OCI-LY3 (cell line): ENCODE measurements around the gene PPT1.

Experiments used
- H2AFZ ChIP-seq: fragments of 200-600, 300-600 bp; shearing (Covaris generic); 2 replicates; pipeline ENCODE4 v1.6.0; 2014; ENCODE audit warnings: antibody characterized with exemption, low read depth, low read length
- H3K27ac ChIP-seq: fragments of 200-600, 300-600 bp; sonication (generic); 2 replicates; pipeline ENCODE4 v1.5.1; 2014; ENCODE audit warnings: mild to moderate bottlenecking, low read length, moderate library complexity, mixed read lengths
- H3K27me3 ChIP-seq: fragments of 200-600, 300-600 bp; sonication (generic); 2 replicates; pipeline ENCODE4 v1.6.1; 2014; ENCODE audit warnings: low read depth, low read length, mixed read lengths
- H3K36me3 ChIP-seq: fragments of 200-600, 300-600 bp; sonication (generic); replicated peaks from 2 replicates; pipeline ENCODE3; 2014; ENCODE audit warnings: low read depth, low read length, mixed read lengths
- H3K4me1 ChIP-seq: fragments of 300-600, 200-600 bp; sonication (generic); 2 replicates; pipeline ENCODE4 v1.6.1; 2014; ENCODE audit warnings: low read length, mixed read lengths
- H3K4me2 ChIP-seq: fragments of 200-600, 300-600 bp; sonication (generic); 2 replicates; pipeline ENCODE4 v1.6.1; 2014; ENCODE audit warnings: low read length, mixed read lengths
- H3K4me3 ChIP-seq: fragments of 300-600, 200-600 bp; sonication (generic); 2 replicates; pipeline ENCODE4 v1.5.1; 2014; ENCODE audit warnings: antibody characterized with exemption, mild to moderate bottlenecking, low read length, moderate library complexity
- H3K79me2 ChIP-seq: fragments of 300-600, 200-600 bp; shearing (Covaris generic); 2 replicates; pipeline ENCODE4 v1.6.1; 2014; ENCODE audit warnings: mild to moderate bottlenecking, low read length, mixed read lengths
- H3K9ac ChIP-seq: fragments of 300-600, 200-600 bp; shearing (Covaris generic); 2 replicates; pipeline ENCODE4 v1.6.0; 2014; ENCODE audit warnings: mild to moderate bottlenecking, low read length, moderate library complexity
- H3K9me3 ChIP-seq: fragments of 200-600, 300-600 bp; shearing (Covaris generic); 2 replicates; pipeline ENCODE4 v1.6.1; 2014; ENCODE audit warnings: low read length, mixed read lengths; ENCODE audit not compliant: insufficient read depth
- H4K20me1 ChIP-seq: fragments of 200-600, 300-600 bp; sonication (generic); 2 replicates; pipeline ENCODE4 v1.6.1; 2016; ENCODE audit warnings: low read length, mixed read lengths; ENCODE audit not compliant: insufficient read depth
- EZH2phosphoT487 ChIP-seq: fragments of 200-600 bp; shearing (Covaris generic); IDR thresholded peaks from 2 replicates; pipeline ENCODE4 v1.6.1; 2018; ENCODE audit warnings: antibody characterized with exemption, mixed run types, low read depth
- TF ChIP-seq, protein P1 (sequence below): fragments of 200-600, 300-600 bp; sonication (generic); IDR thresholded peaks from 2 replicates; pipeline ENCODE4 v1.5.1; 2014; ENCODE audit warnings: antibody characterized with exemption, low read length, low read depth

Gene PPT1

DNA sequence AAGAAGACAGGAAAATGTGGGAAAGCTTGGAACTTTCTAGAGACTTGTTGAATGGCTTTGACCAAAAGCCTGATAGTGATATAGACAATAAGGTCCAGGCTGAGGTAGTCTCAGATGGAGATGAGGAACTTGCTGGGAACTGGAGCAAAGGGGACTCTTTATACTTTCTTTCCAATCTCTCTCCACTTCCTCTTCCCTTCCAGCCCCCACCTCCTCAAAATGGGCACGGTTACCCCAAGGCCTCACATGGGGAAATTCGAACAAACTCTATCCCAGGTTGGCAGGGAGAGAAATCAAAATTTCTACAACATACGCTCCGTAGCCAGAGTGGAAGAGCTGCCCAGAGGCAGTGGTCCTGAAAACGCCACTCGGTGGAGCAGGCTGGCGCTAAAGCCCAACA, 15.2 kb downstream of the PPT1 start:
- no peak overlapping the region for H2AFZ ChIP-seq
- H3K36me3 ChIP-seq, result peaks cover 3% of the 10 kb centered on the region

DNA sequence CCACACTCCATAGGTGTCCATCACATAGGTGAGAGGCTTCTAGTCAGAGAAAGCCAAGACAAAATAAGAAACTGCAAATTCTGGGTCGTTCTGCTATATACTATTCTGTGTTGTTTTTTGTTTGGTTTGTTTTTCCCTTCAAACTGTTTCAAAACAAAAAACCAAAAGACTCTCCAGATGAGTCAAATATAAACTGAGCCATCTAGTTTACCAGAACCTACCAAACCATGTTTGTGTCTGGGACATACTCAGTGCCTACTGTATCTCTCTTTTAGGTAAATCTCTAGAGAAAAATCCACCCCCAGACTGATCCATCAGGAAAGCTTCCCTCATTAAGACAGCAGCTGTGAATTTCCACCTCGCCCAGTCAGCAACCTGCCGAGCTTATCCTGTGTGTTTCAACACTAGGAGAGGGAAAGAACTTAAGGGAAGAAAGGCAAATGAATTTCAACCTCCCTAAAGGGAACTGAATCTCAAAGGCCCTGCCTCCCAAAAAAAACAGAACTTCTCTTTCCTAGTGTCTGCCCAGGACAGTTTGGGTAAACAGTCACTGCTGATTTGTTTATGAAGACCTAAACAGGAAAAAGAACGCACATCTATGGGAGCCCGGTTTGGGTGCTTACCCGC, 17.2 kb downstream of the PPT1 start:
- Histone ChIP-seq H4K20me1 (no peaks in the 10 kb centered on the region), H3K4me3 (no peak overlapping the region), H3K4me2 (no peak overlapping the region), H3K27me3 (no peaks in the 10 kb centered on the region), H3K4me1 (no peaks in the 10 kb centered on the region), H3K79me2 (no peaks in the 10 kb centered on the region), H3K9ac (no peak overlapping the region), H3K36me3 (peaks cover 3% of the 10 kb centered on the region), H3K9me3 (no peaks in the 10 kb centered on the region), H3K27ac (no peak overlapping the region), H2AFZ (no peak overlapping the region)
- no peak for TF ChIP-seq EZH2phosphoT487
- TF ChIP-seq, protein P1, sequence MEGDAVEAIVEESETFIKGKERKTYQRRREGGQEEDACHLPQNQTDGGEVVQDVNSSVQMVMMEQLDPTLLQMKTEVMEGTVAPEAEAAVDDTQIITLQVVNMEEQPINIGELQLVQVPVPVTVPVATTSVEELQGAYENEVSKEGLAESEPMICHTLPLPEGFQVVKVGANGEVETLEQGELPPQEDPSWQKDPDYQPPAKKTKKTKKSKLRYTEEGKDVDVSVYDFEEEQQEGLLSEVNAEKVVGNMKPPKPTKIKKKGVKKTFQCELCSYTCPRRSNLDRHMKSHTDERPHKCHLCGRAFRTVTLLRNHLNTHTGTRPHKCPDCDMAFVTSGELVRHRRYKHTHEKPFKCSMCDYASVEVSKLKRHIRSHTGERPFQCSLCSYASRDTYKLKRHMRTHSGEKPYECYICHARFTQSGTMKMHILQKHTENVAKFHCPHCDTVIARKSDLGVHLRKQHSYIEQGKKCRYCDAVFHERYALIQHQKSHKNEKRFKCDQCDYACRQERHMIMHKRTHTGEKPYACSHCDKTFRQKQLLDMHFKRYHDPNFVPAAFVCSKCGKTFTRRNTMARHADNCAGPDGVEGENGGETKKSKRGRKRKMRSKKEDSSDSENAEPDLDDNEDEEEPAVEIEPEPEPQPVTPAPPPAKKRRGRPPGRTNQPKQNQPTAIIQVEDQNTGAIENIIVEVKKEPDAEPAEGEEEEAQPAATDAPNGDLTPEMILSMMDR, result no peak

More for the DNA sequence above, 15.2 kb downstream of the PPT1 start:
- no peaks in the 10 kb centered on the region for H3K27me3 ChIP-seq
- TF ChIP-seq, protein P1, result no peak
- no peak for TF ChIP-seq EZH2phosphoT487
- no peaks in the 10 kb centered on the region for H4K20me1 ChIP-seq
- no peaks in the 10 kb centered on the region for H3K9me3 ChIP-seq
- H3K79me2 ChIP-seq, result no peaks in the 10 kb centered on the region
- no peak overlapping the region for H3K27ac ChIP-seq
- no peak overlapping the region for H3K4me2 ChIP-seq
- H3K9ac ChIP-seq, result no peak overlapping the region
- no peaks in the 10 kb centered on the region for H3K4me1 ChIP-seq
- no peak overlapping the region for H3K4me3 ChIP-seq

DNA sequence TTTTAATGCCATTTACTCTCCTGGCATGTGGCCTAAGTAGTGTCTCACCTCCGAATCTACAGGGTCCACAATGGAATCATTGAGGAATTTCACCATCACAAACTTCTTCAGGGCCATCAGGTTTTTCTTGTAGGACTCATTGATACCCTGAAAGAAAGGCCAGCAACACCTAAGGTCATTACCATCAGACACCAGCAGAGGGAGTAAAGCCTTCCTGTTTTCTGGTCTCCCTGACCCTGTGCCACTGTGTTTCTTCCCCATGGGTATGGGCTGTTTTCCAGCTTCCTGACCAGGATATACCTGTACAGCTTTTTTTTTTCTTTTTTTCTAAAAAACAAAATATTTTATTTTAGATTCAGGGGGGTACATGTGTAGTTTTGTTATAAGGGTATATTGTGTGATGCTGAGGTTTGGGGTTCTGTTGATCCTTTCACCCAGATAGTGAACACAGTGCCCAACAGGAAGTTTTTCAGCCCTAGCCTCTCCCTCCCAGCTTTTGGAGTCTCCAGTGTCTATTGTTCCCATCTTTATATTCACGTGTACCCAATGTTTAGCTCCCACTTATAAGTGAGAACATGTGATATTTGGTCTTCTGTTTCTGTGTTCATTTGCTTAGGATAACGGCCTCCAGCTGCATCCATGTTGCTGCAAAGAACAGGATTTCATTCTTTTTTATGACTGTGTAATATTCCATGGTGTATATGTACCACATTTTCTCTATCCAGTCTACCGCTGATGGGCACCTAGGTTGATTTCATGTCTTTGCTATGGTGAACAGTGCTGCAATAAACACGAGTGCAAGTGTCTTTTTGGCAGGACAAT, 18.3 kb downstream of the PPT1 start:
- Histone ChIP-seq H4K20me1 (no peaks in the 10 kb centered on the region), H3K4me1 (no peaks in the 10 kb centered on the region), H3K9ac (no peak overlapping the region), H3K4me2 (no peak overlapping the region), H3K27ac (no peak overlapping the region), H3K9me3 (no peaks in the 10 kb centered on the region), H3K27me3 (no peaks in the 10 kb centered on the region), H2AFZ (no peak overlapping the region), H3K4me3 (no peak overlapping the region), H3K36me3 (peaks cover 6% of the 10 kb centered on the region), H3K79me2 (no peaks in the 10 kb centered on the region)
- TF ChIP-seq EZH2phosphoT487, result no peak
- TF ChIP-seq, protein P1, result peak; percentile 60

DNA sequence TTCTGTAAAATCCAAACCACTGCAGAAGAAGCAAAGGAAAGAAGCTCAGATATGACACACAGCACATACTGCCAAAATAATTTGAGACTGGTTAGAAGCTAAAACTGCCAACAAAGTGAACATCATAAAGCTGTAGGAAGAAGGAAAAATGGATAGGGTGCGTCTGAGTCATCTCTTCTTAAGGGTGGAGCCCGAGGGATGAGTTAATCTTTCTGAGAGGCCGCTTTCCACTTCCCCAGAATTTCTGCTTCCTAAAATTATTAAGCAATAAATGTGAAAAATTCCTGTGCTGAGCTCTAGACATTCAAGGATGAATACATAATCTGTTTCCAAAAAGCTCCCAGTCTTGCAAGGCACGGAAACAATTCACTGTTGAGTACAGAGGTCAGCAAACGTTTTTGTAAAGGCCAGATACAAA, 20.1 kb downstream of the PPT1 start:
- peaks cover 16% of the 10 kb centered on the region for H3K36me3 ChIP-seq
- H3K4me3 ChIP-seq, result no peak overlapping the region
- H3K79me2 ChIP-seq, result no peaks in the 10 kb centered on the region
- no peaks in the 10 kb centered on the region for H3K27me3 ChIP-seq
- no peak overlapping the region for H2AFZ ChIP-seq
- H3K9me3 ChIP-seq, result no peaks in the 10 kb centered on the region
- H3K9ac ChIP-seq, result no peak overlapping the region
- TF ChIP-seq EZH2phosphoT487, result no peak
- TF ChIP-seq, protein P1, result no peak
- no peaks in the 10 kb centered on the region for H3K4me1 ChIP-seq
- H3K4me2 ChIP-seq, result no peak overlapping the region
- H4K20me1 ChIP-seq, result no peaks in the 10 kb centered on the region
- no peak overlapping the region for H3K27ac ChIP-seq
